ENCODE measurements around the gene TRAPPC6A. TPM values are rescaled to one million over a fixed set of nuclear protein-coding genes. Genes with fewer than 3 reads are reported as not detected.

The TRAPPC6A gene
- total RNA-seq, 1 experiment from 2014 or later = 59.9 TPM

DNA sequence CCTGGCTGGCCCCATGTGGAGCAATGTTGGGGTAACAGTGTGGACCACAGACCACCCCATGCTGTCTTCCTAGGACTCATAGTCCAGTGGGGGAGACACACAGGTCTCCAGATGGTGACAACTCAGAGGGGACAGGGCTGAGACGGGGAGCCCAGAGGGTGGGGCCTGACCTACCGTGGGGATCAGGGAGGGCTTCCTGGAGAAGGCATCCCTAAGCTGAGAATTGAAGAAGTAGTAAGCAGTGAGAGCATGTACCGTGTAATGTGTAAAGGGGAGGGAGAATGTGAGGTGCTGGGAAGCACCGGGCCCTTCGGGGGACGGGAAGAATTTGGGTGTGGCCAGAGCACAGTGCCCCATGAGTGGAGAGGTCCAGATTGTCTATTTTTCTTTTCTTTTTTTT lies 54.0 kb downstream of the TRAPPC6A start:
- Mint-ChIP-seq H3K27me3 (ENCODE audit: low read depth) (no peaks in the 10 kb centered on the region), H3K36me3 (ENCODE audit: insufficient read depth in 1 of 3, low read depth in 3 of 3) (peaks cover 0 to 4% (median 0%) of the 10 kb centered on the region in 3 experiments; a peak in 2 of 7 replicates), H3K4me1 (peaks cover 10 to 14% of the 10 kb centered on the region in 2 experiments), H3K4me3 (no peak overlapping the region), H3K9me3 (no peaks in the 10 kb centered on the region), H3K27ac (peak overlapping the region in 1 of 3 experiments; percentile 42; a peak in 1 of 7 replicates)
- H3K56ac ChIP-seq (ENCODE audit: insufficient read length, low read depth, low read length) = no peak overlapping the region
- H3K9ac ChIP-seq (ENCODE audit: extremely low read depth, insufficient read length, low read length) = no peak overlapping the region
- H3K14ac ChIP-seq (ENCODE audit: insufficient read depth, low read length) = no peak overlapping the region
- no peak overlapping the region for H4K8ac ChIP-seq (replicated peaks; ENCODE audit: insufficient read length, low read depth, low read length)
- no peak overlapping the region for H4K5ac ChIP-seq (ENCODE audit: insufficient read length, low read depth, low read length)
- TF ChIP-seq, protein P1, sequence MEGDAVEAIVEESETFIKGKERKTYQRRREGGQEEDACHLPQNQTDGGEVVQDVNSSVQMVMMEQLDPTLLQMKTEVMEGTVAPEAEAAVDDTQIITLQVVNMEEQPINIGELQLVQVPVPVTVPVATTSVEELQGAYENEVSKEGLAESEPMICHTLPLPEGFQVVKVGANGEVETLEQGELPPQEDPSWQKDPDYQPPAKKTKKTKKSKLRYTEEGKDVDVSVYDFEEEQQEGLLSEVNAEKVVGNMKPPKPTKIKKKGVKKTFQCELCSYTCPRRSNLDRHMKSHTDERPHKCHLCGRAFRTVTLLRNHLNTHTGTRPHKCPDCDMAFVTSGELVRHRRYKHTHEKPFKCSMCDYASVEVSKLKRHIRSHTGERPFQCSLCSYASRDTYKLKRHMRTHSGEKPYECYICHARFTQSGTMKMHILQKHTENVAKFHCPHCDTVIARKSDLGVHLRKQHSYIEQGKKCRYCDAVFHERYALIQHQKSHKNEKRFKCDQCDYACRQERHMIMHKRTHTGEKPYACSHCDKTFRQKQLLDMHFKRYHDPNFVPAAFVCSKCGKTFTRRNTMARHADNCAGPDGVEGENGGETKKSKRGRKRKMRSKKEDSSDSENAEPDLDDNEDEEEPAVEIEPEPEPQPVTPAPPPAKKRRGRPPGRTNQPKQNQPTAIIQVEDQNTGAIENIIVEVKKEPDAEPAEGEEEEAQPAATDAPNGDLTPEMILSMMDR (conservative IDR thresholded peaks at IDR 0.05) = no peak
- H3K4me2 ChIP-seq (ENCODE audit: insufficient read depth, insufficient read length, low read length) = no peak overlapping the region
- DNase-seq = no peak
- H3K4me1 ChIP-seq (ENCODE audit: insufficient read depth, low read length) = no peaks in the 10 kb centered on the region
- no peak overlapping the region for H3K4ac ChIP-seq (ENCODE audit: low read depth, low read length)
- H3K23ac ChIP-seq (ENCODE audit: insufficient read length, low read depth, low read length) = no peak overlapping the region
- H3K27me3 ChIP-seq (ENCODE audit: insufficient read depth, low read length) = no peaks in the 10 kb centered on the region
- H3K27ac ChIP-seq (ENCODE audit: insufficient read length, low read depth, low read length) = no peak overlapping the region
- no peak overlapping the region for H2BK120ac ChIP-seq (ENCODE audit: low read depth, low read length, poor library complexity, severe bottlenecking)
- H3K23me2 ChIP-seq (ENCODE audit: insufficient read length, low read depth, low read length, poor library complexity, severe bottlenecking) = no peaks in the 10 kb centered on the region
- no peak overlapping the region for H2BK5ac ChIP-seq (ENCODE audit: insufficient read length, low read length)
- no peak overlapping the region for H3T11ph ChIP-seq (ENCODE audit: low read length)
- H4K20me1 ChIP-seq (ENCODE audit: control insufficient read depth, insufficient read depth, insufficient read length) = no peaks in the 10 kb centered on the region
- WGBS (ENCODE audit: extremely low coverage, insufficient read length, low lambda C conversion rate) = no CpG with 5 or more reads among the region's 6 CpGs
- H3K9me3 ChIP-seq (ENCODE audit: control insufficient read depth, low read depth, low read length) = no peaks in the 10 kb centered on the region
- H2BK20ac ChIP-seq (ENCODE audit: low read depth, low read length, poor library complexity, severe bottlenecking) = no peak overlapping the region
- no peak overlapping the region for H2BK15ac ChIP-seq (ENCODE audit: low read depth, low read length)
- no peak overlapping the region for H2AFZ ChIP-seq (ENCODE audit: low read length)
- no peak overlapping the region for H4K91ac ChIP-seq (ENCODE audit: insufficient read length, low read depth, low read length)
- H3K18ac ChIP-seq (ENCODE audit: insufficient read length, low read depth, low read length) = no peak overlapping the region
- no peaks in the 10 kb centered on the region; the same call in 1 of the 2 replicates for H3K79me2 ChIP-seq (ENCODE audit: insufficient read depth, low read length)
- no peak overlapping the region for H2BK12ac ChIP-seq (ENCODE audit: insufficient read length, low read depth, low read length)
- H2AK5ac ChIP-seq (ENCODE audit: insufficient read length, low read length) = no peak overlapping the region
- peaks cover 6% of the 10 kb centered on the region for H3K79me1 ChIP-seq (ENCODE audit: insufficient read depth, low read depth, low read length, poor library complexity, severe bottlenecking)

All from H9 (cell line).